GM12801 (cell line): Measurements from ENCODE around the gene LASP1.

Source experiments
- TF ChIP-seq, protein P1 (sequence below): IDR thresholded peaks from one replicate; pipeline ENCODE4 v1.5.1; 2011; ENCODE audit warnings: control low read depth; ENCODE audit not compliant: insufficient read length; ENCODE audit errors: extremely low read depth

LASP1 gene

DNA sequence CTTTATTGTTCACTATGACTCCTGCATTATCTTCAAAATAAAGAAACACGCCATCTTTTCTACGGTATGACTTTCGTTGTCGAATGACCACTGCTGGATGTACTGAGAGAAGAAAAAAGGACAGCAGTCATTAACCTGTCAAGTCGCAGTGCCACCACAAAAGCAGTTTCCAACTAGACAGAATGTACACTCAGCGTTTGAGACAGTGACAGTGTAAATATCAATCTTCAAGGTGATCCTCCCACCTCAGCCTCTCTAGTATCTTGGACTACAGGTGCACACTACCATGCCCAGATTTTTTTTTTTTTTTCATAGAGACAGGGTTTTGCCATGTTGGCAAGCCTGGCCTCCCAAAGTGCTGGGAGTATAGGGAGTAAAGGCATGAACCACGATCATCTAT is 19.5 kb upstream of the LASP1 start:
- TF ChIP-seq, protein P1, sequence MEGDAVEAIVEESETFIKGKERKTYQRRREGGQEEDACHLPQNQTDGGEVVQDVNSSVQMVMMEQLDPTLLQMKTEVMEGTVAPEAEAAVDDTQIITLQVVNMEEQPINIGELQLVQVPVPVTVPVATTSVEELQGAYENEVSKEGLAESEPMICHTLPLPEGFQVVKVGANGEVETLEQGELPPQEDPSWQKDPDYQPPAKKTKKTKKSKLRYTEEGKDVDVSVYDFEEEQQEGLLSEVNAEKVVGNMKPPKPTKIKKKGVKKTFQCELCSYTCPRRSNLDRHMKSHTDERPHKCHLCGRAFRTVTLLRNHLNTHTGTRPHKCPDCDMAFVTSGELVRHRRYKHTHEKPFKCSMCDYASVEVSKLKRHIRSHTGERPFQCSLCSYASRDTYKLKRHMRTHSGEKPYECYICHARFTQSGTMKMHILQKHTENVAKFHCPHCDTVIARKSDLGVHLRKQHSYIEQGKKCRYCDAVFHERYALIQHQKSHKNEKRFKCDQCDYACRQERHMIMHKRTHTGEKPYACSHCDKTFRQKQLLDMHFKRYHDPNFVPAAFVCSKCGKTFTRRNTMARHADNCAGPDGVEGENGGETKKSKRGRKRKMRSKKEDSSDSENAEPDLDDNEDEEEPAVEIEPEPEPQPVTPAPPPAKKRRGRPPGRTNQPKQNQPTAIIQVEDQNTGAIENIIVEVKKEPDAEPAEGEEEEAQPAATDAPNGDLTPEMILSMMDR, result no peak

DNA sequence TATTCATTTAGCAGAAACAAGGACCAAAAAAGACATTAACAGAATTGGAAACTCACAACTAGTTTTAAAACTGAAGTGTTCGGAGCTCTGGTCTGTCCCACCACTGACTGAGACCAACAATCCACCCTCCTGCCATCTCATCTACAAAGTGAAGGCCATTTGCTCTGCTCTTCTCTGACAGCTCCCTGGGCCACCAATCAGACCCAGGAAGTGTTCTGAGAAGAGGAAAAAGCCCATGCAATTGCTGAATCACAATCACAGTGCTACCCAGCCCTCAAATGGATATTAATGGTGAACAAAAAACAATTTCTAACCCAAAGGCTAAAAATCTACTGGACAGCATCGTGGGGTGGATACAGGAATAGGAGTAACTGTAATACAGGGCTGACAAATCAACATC is 18.4 kb upstream of the LASP1 start:
- TF ChIP-seq, protein P1, result no peak

DNA sequence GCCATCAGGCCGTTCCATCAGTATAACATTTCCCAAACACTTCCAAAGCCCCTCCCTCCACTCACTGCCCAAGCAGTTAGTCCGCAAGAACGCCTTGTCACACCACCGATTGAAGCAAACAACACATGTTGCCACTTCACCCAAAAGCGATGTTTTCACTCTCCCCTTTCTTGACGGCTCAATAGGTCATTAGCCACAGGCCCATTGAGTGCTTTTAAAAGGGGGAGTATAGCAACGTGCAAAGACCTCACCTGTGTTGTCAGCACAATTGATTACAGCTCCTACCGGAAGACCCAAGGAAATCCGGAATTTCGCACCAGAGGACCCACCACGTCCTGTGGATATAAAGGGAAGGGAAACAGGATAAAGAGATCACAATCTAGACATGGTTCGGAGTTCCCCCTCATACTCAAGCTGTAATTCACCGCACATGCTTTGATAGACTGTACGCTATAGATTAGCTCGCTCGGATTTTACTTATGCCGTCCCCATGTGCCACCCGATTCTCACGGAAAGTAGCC is 17.0 kb upstream of the LASP1 start:
- TF ChIP-seq, protein P1, result no peak

DNA sequence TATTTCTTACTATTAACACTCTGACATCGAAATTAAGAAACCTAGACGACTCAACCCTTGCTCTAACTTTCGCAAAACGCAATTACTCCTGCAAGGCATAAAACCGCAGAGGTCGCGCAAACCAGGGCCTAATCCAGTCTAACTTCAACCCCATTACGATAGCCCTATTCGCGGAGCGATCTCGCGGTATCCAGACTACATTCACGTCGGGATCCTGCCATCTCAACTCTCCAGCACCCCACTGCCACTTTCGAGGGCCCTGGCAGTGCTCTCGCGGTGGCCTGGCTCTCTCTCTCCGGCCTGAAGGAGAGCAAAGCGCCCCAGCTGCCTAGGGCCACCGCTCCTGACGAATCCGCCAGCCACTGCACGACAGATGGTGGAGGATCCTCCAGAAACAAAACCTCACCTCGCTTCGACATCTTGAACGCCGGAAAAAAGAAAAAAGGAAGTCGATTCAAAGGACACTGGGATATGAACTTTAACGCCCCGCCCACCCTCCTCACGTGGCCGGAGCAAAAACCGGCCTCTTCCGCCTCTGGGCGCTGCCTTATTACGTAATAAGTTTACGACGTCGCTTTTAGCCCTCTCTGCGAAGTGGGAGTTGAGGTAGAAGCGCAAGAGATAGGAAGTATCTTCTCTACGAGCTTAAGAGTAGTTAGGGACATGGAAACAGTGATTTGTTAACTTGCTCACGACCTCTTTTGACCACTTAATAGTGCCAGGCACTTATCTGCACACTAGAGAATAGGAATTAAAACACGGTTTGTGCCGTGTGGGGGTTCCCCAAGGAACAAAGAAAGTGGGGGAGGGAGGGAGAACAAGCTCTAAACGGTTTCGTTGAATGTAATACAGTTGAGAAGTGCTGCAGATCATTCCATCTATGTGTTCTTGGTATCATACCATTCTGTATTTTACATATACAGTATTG is 16.3 kb upstream of the LASP1 start, which contains the start of gene RPL23:
Gene RPL23 (minus strand): TSS at position 430 of the 928 bp plus-strand sequence. CDS start 11 bp downstream, at position 419.
- TF ChIP-seq, protein P1, result no peak

DNA sequence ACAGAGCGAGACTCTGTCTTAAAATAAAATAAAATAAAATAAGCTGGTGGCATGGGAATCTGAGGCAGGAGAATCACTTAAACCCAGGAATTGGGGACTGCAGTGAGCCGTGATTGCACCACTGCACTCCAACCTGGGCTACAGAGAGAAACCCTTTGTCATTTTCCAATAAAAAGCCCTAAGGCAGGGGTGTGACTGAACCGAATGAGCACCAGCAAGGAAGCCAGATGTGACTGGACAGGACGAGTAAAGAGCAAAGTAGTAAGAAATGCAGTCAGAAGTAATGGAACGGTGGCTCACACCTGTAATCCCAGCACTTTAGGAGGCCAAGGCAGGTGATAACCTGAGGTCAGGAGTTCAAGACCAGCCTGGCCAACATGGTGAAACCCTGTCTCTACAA is 12.6 kb upstream of the LASP1 start:
- TF ChIP-seq, protein P1, result no peak

DNA sequence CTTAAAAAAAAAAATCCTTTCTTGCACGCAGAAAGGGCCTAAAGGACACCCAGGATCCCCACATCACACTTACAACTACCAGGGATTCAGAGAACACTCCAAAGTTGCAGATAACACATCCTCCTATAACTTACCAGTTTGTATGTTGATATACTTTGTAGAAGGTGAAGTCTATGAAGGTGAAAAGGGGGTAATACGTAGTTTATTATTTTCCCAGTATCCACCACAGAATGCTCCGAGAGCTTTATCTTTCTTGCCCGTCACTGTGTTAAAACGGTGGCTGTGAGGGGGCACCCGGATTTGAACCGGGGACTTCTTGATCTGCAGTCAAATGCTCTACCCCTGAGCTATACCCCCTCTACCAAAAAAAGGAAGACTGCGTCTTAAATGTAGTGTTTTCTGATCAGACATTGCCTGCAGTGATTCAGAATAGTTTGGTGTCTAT is 8.4 kb upstream of the LASP1 start:
- TF ChIP-seq, protein P1, result no peak

DNA sequence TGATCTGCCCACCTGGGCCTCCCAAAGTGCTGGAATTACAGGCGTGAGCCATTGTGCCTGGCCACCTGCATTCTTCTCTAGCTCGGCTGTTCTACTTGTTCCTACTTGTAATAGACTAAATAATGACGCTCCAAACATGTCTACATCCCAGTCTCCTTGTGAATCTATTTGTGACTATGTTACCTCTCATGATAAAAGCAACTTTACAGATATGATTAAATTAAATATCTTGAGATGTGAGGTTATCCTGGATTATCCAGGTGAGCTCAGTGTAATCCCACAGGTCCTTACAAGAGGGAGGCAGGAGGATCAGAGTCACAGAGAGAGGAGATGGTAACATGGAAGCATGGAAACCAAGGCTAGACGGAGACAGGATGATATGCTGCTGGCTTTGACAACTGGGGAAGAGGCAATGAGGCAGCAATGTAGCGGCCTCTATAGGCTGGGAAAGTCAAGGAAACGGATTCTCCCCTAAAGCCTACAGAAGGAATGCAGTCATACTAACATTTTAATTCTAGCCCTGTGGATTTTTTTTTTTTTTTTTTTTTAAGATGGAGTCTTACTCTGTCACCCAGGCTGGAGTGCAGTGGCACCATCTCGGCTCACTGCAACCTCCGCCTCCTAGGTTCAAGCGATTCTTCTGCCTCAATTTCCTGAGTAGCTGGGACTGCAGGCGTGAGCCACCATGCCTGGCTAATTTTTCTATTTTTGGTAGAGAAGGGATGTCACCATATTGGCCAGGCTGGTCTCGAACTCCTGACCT is 5.0 kb upstream of the LASP1 start:
- TF ChIP-seq, protein P1, result no peak
